ENCODE results near the gene ARMS2. TPM values are rescaled to one million over a fixed set of nuclear protein-coding genes. Genes with fewer than 3 reads are reported as not detected.

The ARMS2 gene, protein sequence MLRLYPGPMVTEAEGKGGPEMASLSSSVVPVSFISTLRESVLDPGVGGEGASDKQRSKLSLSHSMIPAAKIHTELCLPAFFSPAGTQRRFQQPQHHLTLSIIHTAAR
- total RNA-seq = not detected in 2 replicates

GRCh38 chr10:122454603-122455080, at the start of gene ARMS2:
Gene ARMS2 (plus strand): TSS chr10:122454653. CDS start chr10:122454728, 75 bp downstream.

DNA sequence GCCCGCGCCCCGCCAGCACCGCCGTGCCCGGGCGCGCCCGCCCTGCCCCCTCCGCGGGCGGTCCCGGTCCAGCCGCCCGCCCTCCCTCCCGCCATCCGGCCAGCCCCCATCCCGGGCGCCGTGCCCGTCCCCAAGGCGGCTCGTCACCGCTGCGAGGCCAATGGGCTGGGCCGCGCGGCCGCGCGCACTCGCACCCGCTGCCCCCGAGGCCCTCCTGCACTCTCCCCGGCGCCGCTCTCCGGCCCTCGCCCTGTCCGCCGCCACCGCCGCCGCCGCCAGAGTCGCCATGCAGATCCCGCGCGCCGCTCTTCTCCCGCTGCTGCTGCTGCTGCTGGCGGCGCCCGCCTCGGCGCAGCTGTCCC, 6.9 kb downstream of the ARMS2 start, which contains the start of gene HTRA1:
TSS of gene HTRA1 (plus strand) at position 187 of the 362 bp plus-strand sequence. CDS start at position 287, 100 bp downstream.

Other genes with a start within 250 kb of the ARMS2 start
- gene BTBD16, start 183.4 kb upstream of the ARMS2 start, total RNA-seq = under 0.01 TPM in 1 of 2 replicates, not detected in the other
- 12.7 and 13.9 TPM in 2 replicates for gene PLEKHA1, start 79.9 kb upstream of the ARMS2 start, total RNA-seq
- gene HTRA1, start 6.9 kb downstream of the ARMS2 start, total RNA-seq = 142 and 218 TPM in 2 replicates
- under 0.01 and 0.09 TPM in 2 replicates for gene DMBT1, start 106.1 kb downstream of the ARMS2 start, total RNA-seq
- gene C10orf120, start 245.2 kb downstream of the ARMS2 start, total RNA-seq = not detected in 2 replicates

Data from smooth muscle cell of bladder (primary cell).